ENCODE results near the gene NPAS2.

DNA sequence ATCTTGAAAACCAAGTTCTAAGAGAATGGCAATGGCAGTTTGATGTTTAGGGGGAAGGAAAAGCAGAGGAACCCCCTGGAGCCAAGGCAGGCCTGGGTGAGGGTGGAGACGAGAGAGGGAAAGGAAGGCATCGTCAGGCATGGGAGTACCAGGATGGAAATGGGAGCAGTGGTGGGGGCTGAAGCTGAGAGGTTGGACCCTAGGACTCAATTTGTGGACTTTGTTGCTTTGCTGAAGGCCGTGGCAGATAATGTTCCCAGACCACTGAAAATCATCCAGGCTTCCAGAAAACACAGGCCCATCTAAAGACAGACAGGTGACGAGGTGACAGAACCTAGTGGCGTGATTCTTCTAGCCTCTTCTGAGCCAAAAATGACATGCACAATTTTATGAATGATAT, 4.9 kb downstream of the NPAS2 start:
- TF ChIP-seq POLR2A (IDR thresholded peaks at IDR 0.05) (no peak), POLR2AphosphoS5 (IDR thresholded peaks at IDR 0.05) (no peak)
- TF ChIP-seq, protein P1, sequence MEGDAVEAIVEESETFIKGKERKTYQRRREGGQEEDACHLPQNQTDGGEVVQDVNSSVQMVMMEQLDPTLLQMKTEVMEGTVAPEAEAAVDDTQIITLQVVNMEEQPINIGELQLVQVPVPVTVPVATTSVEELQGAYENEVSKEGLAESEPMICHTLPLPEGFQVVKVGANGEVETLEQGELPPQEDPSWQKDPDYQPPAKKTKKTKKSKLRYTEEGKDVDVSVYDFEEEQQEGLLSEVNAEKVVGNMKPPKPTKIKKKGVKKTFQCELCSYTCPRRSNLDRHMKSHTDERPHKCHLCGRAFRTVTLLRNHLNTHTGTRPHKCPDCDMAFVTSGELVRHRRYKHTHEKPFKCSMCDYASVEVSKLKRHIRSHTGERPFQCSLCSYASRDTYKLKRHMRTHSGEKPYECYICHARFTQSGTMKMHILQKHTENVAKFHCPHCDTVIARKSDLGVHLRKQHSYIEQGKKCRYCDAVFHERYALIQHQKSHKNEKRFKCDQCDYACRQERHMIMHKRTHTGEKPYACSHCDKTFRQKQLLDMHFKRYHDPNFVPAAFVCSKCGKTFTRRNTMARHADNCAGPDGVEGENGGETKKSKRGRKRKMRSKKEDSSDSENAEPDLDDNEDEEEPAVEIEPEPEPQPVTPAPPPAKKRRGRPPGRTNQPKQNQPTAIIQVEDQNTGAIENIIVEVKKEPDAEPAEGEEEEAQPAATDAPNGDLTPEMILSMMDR (IDR thresholded peaks at IDR 0.05), result no peak
